NOMO-1 treated with DMSO at 0.1 percent for 48 hours (cell line): Measurements from ENCODE around the gene MYEF2.

Source experiments
- DNase-seq: peaks from one replicate; lab custom pipeline; 2025; ENCODE audit not compliant: unreplicated experiment; lab: John Stamatoyannopoulos, UW

Gene MYEF2

GRCh38 chr15:48090115-48090514 is 88.0 kb downstream of the MYEF2 start:
- no peak for DNase-seq

DNA sequence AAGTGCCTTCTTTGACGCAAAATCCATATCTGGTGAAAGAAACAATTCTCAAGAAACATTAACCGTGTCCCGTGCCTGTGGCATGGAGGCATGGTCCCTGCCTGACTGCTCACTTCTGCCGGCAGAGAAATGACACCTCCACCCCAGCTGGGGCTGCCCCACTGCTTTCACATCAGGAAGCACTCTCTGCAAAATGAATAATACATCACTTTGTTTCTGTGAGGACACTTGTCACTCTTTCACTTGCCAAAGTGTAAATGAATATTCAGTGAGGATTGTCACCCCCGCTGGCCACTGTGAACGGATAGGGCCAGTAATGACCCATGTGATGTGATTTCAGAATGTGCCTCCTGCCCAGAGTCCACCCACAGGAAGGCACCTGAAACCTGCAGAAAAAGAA is 88.4 kb downstream of the MYEF2 start:
- no peak for DNase-seq

DNA sequence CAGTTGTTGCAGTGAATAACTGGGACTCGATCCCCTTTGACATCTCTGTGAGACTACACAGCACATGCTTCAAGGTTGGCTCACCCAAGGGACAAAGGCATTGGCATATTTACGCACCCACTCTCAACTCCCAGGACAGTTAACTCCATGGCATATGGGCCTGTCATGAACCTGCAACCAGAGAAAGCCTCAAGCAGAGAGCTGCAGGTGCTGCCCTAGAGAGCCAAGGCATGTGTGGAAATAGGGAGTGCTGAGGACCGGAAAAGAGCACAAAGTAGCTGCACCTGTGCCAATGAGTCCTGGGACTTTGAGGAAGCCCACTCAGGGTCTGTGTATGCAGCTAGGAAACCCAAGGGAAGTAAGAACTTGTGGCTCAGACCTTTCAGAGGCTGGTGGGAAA is 90.3 kb downstream of the MYEF2 start:
- no peak for DNase-seq

DNA sequence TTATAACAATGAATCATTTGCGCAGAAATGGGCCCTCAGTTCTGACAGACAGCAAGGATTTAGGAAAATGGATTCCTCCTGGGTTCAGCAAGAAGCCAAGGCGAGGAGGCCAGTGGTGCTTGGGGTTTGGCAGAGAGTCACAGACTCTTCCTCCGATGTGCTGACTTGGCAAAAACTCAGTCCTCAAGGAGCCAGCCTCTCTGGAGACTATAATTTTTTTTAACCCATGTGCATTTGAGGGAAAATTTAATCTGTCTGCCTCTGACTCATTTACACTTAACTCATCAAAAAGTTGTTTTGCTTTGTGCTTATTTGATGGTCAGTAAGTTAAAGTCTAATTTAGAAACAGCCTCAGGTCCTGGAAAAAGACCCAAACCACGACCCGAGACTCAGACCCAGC is 91.5 kb downstream of the MYEF2 start:
- DNase-seq = no peak

DNA sequence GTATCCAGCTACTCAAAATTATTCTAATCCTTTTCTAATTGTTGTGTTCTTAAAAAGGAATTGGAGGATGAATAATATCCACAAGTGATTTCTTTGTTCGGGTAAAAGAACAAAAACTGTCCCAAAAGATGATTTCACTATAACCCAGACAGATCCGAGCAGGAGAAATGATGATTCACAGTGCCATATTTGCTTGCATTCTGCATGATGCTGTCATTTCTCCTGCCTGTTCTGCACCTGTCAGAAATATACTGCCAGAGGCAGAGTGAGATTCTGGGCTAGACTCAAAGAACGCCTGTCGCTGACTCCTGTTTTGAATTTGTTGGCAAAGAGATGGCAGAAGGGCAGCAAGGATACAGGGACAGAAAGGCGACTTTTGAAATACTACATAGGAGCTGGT is 92.0 kb downstream of the MYEF2 start:
- no peak for DNase-seq

GRCh38 chr15:48085591-48085930 is 92.5 kb downstream of the MYEF2 start:
- DNase-seq = no peak

DNA sequence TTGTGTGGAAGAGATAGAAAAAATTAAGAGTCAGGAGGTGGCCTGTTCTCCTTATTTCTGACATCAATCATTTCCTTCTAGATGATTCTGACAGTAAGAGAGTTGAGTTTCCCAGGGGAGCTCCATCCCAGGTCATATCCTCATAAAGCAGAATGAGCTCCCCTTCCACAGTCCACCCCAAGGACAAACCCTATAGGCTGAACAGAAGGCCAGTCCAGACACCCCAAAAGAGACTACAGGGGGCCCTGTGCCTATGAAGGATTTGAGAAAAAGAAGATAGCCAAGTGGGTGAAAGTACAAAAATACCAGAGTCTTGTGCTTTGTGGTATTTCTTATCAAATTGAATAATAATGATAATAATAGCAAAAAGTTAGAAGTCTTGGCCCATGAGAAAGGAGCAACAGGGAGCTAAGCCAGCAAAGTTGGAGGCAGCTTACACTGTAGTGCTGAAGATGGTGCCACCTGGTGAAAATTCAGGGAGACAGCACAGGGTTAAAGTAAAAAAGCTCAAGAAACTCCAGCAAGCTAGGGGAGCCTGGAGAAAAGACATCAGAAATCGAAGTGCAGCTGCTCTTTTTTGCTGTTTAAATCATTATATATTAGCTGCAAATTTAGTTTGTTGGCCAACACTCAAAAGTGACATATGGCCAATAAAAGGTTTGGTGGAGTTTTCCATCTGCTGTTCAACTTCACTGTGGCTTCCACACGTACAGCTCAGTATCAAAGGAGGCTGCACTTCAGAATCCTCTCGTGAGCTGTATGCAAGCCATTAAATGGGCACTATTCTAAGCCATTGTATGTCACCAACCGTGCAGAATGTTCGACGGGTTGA is 93.1 kb downstream of the MYEF2 start:
- no peak for DNase-seq
